ENCODE data around the gene CCDC9B. TPM values are rescaled to one million over a fixed set of nuclear protein-coding genes. Genes with fewer than 3 reads are reported as not detected.

CCDC9B gene
- total RNA-seq, 1 donor from 2014 or later = 6.5 TPM

- DNase-seq (ENCODE audit: low read depth in 2 of 2) = no peak
Observed at GRCh38 chr15:40365624-40366456, 25.1 kb upstream of the CCDC9B start.

- no peak for DNase-seq (ENCODE audit: low read depth in 2 of 2)
Observed at GRCh38 chr15:40365016-40365415, 24.3 kb upstream of the CCDC9B start.

GRCh38 chr15:40364251-40364650, 23.5 kb upstream of the CCDC9B start:
- no peak for DNase-seq (ENCODE audit: low read depth in 2 of 2)

GRCh38 chr15:40363611-40364010, 22.9 kb upstream of the CCDC9B start:
- DNase-seq (ENCODE audit: low read depth in 2 of 2) = no peak

- no peak for DNase-seq (ENCODE audit: low read depth in 2 of 2)
Observed at GRCh38 chr15:40361640-40362039, 20.9 kb upstream of the CCDC9B start.

GRCh38 chr15:40360015-40360414, 19.3 kb upstream of the CCDC9B start:
- no peak for DNase-seq (ENCODE audit: low read depth in 2 of 2)

- no peak for DNase-seq (ENCODE audit: low read depth in 2 of 2)
Observed at GRCh38 chr15:40358471-40359353, 18.0 kb upstream of the CCDC9B start.

GRCh38 chr15:40357723-40358470, 17.2 kb upstream of the CCDC9B start, which contains the start of gene DISP2:
Gene DISP2, plus strand, starts transcription at chr15:40358219. Its CDS starts 103 bp downstream, at chr15:40358322.
- DNase-seq (ENCODE audit: low read depth in 2 of 2) = peak in 1 of 2 donors; percentile 82

GRCh38 chr15:40357246-40357645, 16.5 kb upstream of the CCDC9B start:
- DNase-seq (ENCODE audit: low read depth in 2 of 2) = no peak

GRCh38 chr15:40355976-40356585, 15.3 kb upstream of the CCDC9B start:
- no peak for DNase-seq (ENCODE audit: low read depth in 2 of 2)

GRCh38 chr15:40354408-40355171, 13.9 kb upstream of the CCDC9B start:
- DNase-seq (ENCODE audit: low read depth in 2 of 2) = peak in 1 of 2 donors; percentile 44

GRCh38 chr15:40353697-40354096, 13.0 kb upstream of the CCDC9B start:
- DNase-seq (ENCODE audit: low read depth in 2 of 2) = no peak

- DNase-seq (ENCODE audit: low read depth in 2 of 2) = no peak
Observed at GRCh38 chr15:40352281-40352901, 11.7 kb upstream of the CCDC9B start.

- no peak for DNase-seq (ENCODE audit: low read depth in 2 of 2)
Observed at GRCh38 chr15:40349163-40349562, 8.4 kb upstream of the CCDC9B start.

- no peak for DNase-seq (ENCODE audit: low read depth in 2 of 2)
Observed at GRCh38 chr15:40348474-40348870, 7.7 kb upstream of the CCDC9B start.

- DNase-seq (ENCODE audit: low read depth in 2 of 2) = no peak
Observed at GRCh38 chr15:40347559-40348473, 7.1 kb upstream of the CCDC9B start.

- DNase-seq (ENCODE audit: low read depth in 2 of 2) = no peak
Observed at GRCh38 chr15:40346579-40347558, 6.1 kb upstream of the CCDC9B start.
